ENCODE results near the gene ENOPH1.

DNA sequence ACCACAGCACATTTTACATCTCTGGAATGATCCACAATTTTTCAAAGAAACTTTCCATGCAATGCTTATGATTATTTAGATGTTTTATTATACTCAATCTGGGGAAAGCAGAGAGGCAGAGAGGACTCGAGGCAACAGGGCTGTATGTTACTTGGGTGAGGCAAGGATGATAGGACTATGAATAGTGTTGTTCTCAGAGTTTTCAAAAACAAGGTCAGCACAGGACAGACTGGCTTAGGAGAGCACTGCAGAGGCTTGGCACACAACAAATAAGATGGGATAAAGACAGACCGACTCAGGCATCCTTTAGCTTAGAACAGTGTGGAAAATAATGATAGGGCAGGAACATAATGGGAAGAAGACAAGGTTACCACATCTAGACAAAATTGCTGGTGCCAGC is 66.0 kb downstream of the ENOPH1 start:
- TF ChIP-seq CTCF (IDR thresholded peaks at IDR 0.05) (no peak), POLR2A (IDR thresholded peaks at IDR 0.05) (no peak), POLR2AphosphoS5 (IDR thresholded peaks at IDR 0.05; ENCODE audit: insufficient read depth in 1 of 2, low read depth in 1 of 2) (no peak)
